ENCODE data around the gene PDZD7.
A peak's percentile ranks its signal among the peaks of the same experiment; 100 is the strongest.

PDZD7 gene

GRCh38 chr10:101061624-101062231 is 30.8 kb upstream of the PDZD7 start, which contains the start of gene KAZALD1:
KAZALD1 (plus strand) TSS chr10:101061989; CDS start chr10:101062593, 604 bp downstream.
- no peak for DNase-seq (ENCODE audit: low spot score)

GRCh38 chr10:101060951-101061623 is 30.2 kb upstream of the PDZD7 start:
- DNase-seq (ENCODE audit: low spot score) = no peak

GRCh38 chr10:101060036-101060950 is 29.4 kb upstream of the PDZD7 start:
- DNase-seq (ENCODE audit: low spot score) = peak; percentile 88

- DNase-seq (ENCODE audit: low spot score) = no peak
Measured at GRCh38 chr10:101056365-101057151, 25.6 kb upstream of the PDZD7 start.

GRCh38 chr10:101055411-101055810 is 24.5 kb upstream of the PDZD7 start:
- DNase-seq (ENCODE audit: low spot score) = no peak

GRCh38 chr10:101054876-101055275 is 23.9 kb upstream of the PDZD7 start:
- no peak for DNase-seq (ENCODE audit: low spot score)

- DNase-seq (ENCODE audit: low spot score) = no peak
Measured at GRCh38 chr10:101054351-101054750, 23.4 kb upstream of the PDZD7 start.

- no peak for DNase-seq (ENCODE audit: low spot score)
Measured at GRCh38 chr10:101053516-101053915, 22.6 kb upstream of the PDZD7 start.

- no peak for DNase-seq (ENCODE audit: low spot score)
Measured at GRCh38 chr10:101052285-101052684, 21.4 kb upstream of the PDZD7 start.

GRCh38 chr10:101050208-101051069 is 19.5 kb upstream of the PDZD7 start:
- no peak for DNase-seq (ENCODE audit: low spot score)

GRCh38 chr10:101047961-101048892 is 17.3 kb upstream of the PDZD7 start:
- DNase-seq (ENCODE audit: low spot score) = no peak

- DNase-seq (ENCODE audit: low spot score) = no peak
Measured at GRCh38 chr10:101047268-101047667, 16.3 kb upstream of the PDZD7 start.

- no peak for DNase-seq (ENCODE audit: low spot score)
Measured at GRCh38 chr10:101046332-101047238, 15.7 kb upstream of the PDZD7 start.

- no peak for DNase-seq (ENCODE audit: low spot score)
Measured at GRCh38 chr10:101044117-101044516, 13.2 kb upstream of the PDZD7 start.

GRCh38 chr10:101043363-101043707 is 12.4 kb upstream of the PDZD7 start:
- DNase-seq (ENCODE audit: low spot score) = no peak

GRCh38 chr10:101042667-101043362 is 11.9 kb upstream of the PDZD7 start:
- peak; percentile 79 for DNase-seq (ENCODE audit: low spot score)

GRCh38 chr10:101042118-101042517 is 11.2 kb upstream of the PDZD7 start:
- DNase-seq (ENCODE audit: low spot score) = no peak

GRCh38 chr10:101041252-101041761 is 10.4 kb upstream of the PDZD7 start:
- peak; percentile 87 for DNase-seq (ENCODE audit: low spot score)
